HG02884 (cell line): Measurements from ENCODE around the gene ACSL5.
"Not testable (repeated sequence)": the region's sequence is repeated elsewhere in the genome, so short reads cannot be mapped to it uniquely, and the experiment has no call there.

Experiments
- ATAC-seq: cut with Tn5 transposase; IDR thresholded peaks from one replicate; pipeline ENCODE4 v1.9.1; 2021; ENCODE audit warnings: mild to moderate bottlenecking, moderate library complexity; ENCODE audit not compliant: unreplicated experiment

The ACSL5 gene

DNA sequence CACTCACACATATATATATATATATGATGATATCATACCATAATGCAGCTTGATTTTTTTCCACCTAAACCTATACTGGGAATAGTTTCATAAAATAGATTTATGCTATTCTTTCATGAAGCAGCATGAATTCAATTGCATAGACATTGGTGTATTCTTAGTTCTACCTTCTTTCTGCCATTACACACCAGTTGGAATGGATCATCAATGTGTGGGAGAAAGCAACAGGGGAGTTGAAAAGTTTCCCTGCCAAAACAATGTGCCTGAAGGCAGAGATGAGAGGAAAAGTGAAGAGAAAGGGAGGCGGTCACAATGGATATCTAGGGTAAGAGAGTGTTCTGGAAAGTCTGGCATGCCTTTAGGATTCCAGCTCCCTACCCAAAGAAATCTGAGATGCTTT lies 25.2 kb upstream of the ACSL5 start:
- ATAC-seq, result no peak

DNA sequence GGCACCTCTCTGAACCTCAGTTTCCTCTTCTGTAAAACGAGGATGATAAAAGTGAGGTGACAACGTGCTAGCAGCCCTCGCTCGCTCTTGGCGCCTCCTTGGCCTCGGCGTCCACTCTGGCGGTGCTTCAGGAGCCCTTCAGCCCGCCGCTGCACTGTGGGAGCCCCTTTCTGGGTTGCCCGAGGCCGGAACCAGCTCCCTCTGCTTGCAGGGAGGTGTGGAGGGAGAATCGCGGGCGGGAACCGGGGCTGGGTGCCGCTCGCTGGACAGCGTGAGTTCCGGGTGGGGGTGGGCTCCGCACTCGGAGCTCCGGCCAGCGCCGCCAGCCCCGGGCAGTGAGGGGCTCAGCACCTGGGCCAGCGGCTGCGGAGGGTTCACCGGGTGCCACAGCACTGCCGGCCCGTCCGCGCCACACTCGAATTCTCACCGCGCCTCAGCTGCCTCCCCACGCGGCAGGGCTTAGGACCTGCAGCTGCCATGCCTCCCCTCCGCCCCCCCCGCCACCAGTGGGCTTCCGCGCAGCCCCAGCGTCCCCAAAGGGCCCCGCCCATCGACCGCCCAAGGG lies 24.3 kb upstream of the ACSL5 start:
- ATAC-seq, result no peak

DNA sequence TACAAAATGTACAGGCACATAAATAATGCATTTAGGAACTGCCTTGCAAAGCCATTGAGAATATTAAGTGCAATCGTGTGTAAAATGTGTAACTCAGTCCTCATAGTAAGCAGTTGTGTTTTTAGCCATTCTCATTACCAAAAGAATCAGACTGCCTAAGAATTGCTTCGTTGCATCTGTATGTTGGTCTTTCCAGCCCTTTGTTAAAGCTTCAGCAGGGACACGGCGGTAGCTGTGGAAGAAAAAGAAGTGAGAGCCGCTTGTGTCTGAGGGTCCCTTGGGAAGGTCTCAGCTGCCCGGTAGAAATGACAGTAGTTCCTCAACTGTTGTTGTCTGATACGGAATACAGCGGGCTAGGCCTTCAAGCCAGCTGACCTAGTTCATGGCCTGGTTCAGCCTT lies 22.8 kb upstream of the ACSL5 start:
- ATAC-seq, result no peak

DNA sequence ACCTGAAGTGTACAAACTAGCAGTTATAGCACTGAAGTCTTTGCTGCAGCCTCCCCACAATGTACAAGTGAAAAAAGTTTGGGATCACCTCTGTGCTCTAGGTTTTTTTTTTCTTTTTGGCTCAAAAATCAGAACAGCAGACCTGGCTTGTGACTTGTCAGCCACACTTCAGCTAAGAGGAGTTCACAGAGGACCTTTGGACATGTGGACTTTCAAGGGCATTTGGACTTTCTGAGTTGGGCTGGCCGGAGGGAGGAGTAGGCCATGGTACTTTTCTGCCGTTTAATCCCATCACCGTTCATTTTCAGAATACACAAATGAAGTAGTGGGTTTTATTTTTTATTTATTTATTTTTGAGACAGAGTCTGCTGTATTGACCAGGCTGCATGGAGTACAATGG lies 21.9 kb upstream of the ACSL5 start:
- no peak for ATAC-seq

DNA sequence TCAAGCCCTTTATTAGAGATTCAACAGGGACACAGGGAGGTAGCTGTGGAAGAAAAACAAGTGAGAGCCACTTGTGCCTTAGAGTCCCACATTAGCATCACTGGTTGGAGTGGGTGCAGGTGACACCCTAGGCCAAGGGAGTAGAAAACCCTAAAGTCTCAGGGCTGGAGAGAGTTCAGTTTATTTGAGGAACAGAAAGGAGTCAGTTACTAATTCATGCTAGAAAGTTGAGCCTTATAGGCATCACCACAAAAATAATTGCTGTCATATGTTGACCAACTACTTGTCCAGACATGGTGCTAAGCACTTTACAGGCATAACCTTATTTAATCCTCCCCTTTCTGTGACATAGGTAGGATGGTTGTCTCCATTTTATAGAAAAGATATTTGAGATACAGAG lies 20.9 kb upstream of the ACSL5 start:
- no peak for ATAC-seq

DNA sequence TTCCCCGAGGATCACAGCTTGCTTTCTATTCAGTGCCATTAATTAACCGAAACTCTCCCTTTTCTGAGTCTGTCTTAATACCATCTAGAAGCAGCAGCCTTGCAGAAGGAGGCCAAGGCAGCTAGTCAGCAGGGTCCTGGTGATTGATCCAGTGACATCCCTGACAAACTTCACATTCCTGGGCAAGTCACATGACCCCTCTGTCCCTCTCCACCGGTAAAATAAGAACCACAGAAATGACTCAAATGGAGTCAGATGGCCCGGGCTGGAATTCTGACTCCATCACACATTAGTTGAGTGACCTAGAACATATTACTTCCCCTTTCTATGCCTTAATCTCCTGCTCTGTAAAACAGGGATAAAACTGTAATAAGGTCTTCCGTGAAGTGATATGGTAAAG lies 17.2 kb upstream of the ACSL5 start:
- ATAC-seq, result no peak

DNA sequence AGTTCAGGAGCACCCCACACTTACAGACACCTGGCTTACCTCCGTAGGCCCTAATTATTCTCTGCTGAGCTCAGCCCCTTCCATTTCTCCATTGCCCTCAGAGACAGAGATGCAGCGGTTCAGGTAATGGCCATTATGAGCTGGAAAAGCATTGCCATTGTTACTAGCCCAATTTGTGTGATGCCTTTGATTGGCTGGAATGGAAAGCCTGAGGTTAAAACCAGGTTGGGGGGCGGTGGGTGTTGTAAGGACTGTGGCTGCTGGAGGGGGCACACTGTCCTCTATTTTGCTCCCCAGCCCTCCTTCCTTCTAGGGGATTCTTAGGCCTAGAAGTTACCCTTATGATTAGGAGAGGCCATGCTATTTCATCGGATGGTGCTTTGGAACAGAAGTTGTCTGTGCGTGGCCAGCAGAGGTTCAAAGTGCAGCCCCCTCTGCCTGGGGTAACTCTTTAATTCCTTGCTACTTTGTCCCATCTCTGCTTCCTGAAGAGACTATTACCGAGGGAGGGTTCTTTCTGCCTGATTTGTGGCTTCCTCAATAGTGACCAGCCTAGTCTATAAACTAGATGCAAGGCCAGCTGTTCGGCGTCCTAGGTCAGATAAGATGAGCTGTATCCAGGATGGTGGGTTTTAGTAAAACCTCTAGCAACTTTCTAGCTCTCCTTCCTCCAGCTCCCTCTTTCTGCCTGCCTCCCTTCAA lies 14.2 kb upstream of the ACSL5 start:
- ATAC-seq, result no peak

DNA sequence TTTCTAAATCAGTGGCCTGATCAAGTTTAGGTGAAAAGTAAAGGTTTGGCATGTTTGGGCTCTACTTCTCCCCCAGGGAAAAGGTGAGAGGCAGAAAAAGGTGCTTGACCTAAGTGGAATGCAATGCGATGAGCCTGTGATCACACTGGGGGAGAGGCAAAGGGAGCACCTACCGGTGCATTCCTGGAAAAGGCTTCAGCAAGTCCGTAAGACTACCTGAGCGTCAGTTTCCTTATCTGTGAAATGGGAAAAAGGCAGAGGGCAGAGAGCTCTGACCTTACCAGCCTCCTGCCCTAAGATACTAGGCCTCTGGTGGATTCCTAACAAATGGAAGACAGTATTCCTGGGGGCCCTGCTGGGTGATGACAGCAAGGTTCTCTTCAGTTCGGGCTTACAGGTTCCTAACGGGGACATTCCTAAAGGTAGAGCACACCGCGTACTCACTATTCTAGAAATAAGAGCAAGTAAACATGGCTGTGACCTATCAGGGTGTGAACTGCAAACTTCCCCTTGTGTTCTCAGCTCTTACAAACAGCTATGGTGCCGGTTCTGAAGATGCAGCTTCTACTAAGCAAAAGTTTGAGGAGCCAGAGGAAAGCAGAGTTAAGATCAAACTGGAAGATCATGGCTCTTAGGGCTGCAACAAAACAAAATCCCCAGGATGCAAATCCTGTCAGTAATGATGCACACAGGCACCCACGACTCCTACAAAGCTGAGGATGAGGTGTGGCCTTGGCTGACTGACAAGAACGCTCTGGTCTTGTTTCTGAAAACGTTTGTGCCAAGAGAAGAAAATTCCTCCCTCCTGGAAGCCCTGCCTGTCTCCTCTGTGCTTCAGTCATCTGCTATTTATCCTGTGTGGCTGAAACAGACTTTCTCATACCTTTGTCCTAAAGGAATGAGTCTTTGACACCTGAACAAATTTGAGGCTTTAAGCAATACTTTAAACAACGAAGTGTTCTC lies 13.3 kb upstream of the ACSL5 start:
- no peak for ATAC-seq

DNA sequence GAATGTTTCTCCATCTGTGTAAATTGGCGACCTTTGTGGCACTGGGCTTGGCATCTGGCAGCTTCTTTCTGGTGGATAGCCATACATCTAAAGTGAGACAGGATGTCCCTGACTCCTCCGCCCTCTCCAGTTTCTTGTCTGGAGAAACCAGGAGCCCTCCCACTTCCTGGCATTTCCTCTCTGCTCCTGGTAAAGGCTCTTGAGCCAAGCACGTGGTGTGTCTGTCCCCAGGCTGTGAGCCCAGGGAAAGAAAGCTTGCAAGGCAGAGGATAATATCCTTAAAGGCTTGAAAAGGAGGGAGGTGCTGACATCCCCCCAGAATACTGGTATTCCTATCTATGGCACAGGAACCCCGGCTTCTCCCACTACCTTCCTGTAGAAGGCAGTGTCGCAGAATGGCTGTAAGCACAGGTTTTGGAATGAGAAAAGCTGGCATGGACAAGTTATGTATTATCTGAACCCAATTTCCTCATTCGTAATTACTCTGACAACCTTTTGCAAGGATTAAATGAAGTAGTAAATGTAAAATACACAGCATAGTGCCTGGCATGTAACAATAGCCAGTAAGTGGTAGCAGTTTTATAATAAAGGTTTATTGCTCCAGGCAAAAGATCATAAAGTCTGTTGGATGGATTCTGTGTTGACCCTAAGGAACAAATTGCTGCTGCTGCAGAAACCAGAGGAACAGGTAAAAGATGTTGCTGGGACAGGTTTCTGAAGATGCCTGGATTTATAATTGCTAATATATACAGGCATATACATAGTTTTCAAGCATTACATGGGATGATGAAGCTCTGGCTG lies 11.8 kb upstream of the ACSL5 start:
- ATAC-seq, result no peak

DNA sequence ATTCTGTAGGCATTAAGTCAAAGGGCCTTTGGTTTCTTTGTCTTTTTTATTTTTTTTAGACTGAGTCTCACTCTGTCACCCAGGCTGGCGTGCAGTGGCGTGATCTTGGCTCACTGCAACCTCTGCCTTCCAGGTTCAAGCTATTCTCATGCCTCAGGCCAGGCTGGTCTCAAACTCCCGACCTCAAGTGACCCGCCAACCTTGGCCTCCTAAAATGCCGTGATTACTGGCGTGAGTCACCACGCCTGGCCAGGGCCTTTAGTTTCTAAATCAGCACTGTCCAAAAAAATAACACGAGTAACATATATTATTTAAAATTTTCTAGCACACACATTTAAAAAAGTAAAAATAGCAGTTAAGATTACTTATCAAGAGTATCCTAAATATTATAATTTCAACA lies 11.1 kb upstream of the ACSL5 start:
- ATAC-seq, result no peak

DNA sequence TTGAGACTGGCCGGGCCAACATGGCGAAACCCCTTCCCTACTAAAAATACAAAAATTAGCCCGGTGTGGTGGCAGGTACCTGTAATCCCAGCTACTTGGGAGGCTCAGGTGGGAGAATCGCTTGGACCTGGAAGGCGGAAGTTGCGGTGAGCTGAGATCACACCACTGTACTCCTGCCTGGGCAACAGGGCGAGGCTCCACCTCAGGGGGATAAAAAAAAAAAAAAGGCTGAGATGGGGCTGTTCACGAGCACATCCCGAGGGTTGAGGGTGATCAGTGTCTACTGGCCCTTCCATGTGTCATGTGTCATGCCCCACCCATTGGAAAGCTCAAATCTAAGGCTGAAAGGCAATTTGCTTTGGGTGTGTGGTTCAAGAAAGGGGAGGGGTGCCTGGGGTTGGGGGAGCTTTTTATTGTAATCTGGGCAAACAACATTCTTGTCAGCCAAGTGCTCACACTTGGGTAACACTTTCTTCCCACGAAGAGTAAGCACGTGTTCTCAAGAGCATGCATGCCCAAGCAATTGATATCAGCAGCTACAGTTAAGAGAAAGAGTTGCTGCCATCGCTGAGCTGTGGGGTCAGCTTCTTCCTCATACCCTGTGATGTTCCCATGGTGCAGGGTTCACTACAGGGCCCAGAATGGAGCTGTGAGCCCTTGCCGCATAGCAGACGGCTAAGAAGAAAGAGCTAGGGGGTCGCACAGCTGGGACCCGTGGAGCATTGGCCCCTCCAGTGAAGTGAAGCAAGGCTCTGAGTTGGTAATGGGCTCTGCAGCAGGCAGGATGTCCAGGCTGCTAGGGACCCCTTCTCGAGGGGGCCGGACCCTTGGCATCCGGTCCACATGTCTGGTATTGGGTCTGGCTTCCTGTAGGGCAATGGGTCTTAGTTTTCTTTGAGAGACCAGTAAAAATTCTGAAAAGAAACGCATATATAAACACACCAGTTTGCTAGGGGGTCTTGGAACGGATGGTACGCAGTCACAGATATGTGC lies 9.9 kb upstream of the ACSL5 start:
- ATAC-seq, result no peak

DNA sequence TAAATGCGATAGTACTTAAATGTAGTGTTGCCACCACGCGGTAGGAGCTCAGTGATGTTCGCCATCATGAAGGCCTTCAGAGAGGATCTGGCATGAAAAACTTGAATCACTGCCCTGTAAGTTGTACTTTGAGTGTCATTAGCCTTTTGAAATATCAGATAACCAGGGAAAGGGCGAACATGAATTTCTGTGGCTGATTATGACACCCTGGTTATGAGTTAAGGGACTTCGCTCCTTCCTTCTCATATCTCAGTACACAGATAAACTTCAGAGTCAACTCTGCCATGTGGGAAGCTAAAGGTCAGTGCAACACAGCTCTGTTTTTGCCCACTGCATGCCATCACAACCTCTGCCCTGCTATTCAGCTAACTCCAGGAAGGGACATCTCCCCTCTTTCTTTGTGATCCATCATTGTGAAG lies 8.9 kb upstream of the ACSL5 start:
- ATAC-seq, result no peak

DNA sequence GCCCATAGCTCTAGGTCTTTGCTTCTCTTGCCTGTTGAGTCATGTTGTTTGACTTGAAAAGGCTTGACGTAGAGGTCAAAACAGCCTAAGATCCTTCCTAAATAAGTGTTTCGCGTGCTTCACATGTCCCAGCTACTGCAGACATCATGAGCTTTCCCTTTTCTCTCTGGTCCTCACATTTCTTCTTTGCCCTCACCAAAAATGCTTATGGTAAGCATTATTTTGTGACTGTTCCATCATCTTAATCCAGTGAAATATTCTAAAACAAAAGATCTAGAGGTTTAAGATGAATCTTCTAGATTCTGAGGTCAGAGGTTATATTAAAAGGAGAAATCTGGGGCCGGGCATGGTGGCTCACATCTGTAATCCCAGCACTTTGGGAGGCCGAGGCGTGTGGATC lies 8.5 kb upstream of the ACSL5 start:
- ATAC-seq, result no peak

DNA sequence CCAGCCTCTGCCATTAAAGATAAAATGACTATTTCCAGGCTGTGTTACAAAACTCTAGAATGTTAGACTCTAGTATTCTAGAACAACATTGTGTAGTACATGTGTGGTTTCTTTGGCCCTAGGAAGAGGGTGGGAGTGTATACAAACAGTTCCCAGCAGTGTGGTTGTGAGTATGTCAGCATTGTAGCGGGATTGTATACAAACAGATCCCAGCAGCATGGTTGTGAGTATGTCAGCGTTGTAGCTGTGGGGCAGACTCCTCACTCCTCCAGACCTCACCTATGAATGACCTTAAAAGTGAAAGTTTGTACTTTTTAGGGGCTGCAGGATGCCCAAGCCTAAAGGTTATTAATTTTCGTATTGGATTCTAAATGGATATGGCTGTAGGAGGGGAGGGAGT lies 6.9 kb upstream of the ACSL5 start:
- ATAC-seq, result no peak

DNA sequence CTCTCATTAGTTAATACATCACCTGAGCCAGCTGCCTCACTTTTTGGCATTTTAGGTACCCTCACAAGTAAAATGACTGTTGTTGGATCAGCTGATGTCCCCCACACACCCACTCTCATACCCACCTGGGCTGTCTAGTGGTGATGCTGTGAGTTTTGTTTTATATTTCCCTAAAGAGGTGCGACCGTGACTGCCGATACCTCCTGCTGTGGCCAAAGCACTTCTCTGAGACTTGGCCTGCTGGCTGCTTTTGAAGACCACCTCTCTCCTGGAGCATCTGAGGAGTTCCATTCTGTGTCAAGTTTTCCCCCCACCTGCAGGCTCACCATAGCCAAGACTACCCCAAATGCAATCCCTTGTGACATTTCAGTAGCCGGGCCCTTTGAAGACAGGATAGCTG lies 6.4 kb upstream of the ACSL5 start:
- no peak for ATAC-seq

DNA sequence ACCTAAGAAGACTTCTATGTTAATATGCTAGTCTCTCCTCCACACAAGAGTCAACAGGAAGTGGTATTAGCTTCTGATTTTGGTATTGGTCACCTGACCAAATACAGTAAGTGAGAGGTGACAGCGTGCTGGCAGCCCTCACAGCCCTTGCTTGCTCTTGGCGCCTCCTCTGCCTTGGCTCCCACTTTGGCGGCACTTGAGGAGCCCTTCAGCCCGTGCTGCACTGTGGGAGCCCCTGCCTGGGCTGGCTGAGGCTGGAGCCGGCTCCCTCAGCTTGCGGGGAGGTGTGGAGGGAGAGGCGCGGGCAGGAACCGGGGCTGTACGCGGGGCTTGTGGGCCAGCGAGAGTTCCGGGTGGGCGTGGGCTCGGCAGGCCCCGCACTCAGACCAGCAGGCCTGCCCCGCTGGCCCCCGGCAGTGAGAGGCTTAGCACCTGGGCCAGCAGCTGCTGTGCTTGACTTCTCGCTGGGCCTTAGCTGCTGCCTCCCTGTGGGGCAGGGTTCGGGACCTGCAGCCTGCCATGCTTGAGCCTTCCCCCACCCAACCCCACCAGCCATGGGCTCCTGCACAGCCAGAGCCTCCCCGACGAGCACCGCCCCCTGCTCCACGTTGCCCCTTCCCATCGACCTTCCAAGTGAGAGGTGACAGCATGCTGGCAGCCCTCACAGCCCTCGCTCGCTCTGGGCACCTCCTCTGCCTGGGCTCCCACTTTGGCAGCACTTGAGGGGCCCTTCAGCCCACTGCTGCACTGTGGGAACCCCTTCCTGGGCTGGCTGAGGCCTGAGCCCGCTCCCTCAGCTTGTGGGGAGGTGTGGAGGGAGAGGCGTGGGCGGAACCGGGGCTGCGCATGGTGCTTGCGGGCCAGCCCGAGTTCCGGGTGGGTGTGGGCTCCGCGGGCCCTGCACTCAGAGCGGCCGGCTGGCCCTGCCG lies 4.2 kb upstream of the ACSL5 start:
- ATAC-seq, result peak; percentile 84

DNA sequence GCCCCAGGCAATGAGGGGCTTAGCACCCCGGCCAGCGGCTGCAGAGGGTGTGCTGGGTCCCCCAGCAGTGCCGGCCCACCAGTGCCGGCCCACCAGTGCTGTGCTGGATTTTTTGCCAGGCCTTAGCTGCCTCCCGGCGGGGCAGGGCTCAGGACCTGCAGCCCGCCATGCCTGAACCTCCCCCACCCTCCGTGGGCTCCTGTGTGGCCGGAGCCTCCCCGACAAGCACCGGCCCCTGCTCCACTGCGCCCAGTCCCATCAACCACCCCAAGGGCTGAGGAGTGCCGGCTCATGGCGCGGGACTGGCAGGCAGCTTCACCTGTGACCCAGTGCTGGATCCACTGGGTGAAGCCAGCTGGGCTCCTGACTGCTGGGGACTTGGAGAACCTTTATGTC lies 3.5 kb upstream of the ACSL5 start:
- ATAC-seq, result no peak

DNA sequence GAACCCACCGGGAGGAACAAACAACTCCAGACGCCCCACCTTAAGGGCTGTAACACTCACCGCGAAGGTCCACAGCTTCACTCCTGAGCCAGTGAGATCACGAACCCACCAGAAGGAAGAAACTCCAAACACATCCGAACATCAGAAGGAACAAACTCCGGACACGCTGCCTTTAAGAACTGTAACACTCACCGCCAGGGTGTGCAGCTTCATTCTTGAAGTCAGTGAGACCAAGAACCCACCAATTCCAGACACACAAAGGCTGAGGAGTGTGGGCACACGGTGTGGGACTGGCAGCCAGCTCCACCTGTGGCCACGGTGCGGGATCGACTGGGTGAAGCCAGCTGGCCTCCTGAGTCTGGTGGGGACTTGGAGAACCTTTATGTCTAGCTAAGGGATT lies 2.6 kb upstream of the ACSL5 start:
- ATAC-seq, result not testable (repeated sequence)
